Stimulated activated effector memory CD8-positive, alpha-beta T cell treated with anti-CD3 and anti-CD28 coated beads, Interleukin-12 subunit alpha, Interleukin-12 subunit beta, amount 100 ng/mL, for 72 hours (primary cell): Measurements from ENCODE around the gene ALDH2.
"Not testable (repeated sequence)": the region's sequence is repeated elsewhere in the genome, so short reads cannot be mapped to it uniquely, and the experiment has no call there.

Source experiments
- ATAC-seq: fragments of 150-1000 bp; cut with Tn5 transposase; 2 replicates; pipeline ENCODE4 v1.10.0; 2021
- DNase-seq, 2 donors: peaks; one replicate each; pipeline ENCODE4 v3.0.0; 2021 to 2022; ENCODE audit warnings: low spot score in 2 of 2
- H3K27ac Mint-ChIP-seq: one replicate; pipeline ENCODE4 v1.8.0; 2022; ENCODE audit warnings: mild to moderate bottlenecking, mixed read lengths
- H3K36me3 Mint-ChIP-seq: one replicate; pipeline ENCODE4 v1.8.0; 2022; ENCODE audit warnings: mild to moderate bottlenecking, mixed read lengths
- H3K4me1 Mint-ChIP-seq: one replicate; pipeline ENCODE4 v1.8.0; 2022; ENCODE audit warnings: mixed read lengths
- H3K4me3 Mint-ChIP-seq: one replicate; pipeline ENCODE4 v1.8.0; 2022; ENCODE audit warnings: mild to moderate bottlenecking, mixed read lengths
- H3K9me3 Mint-ChIP-seq: one replicate; pipeline ENCODE4 v1.8.0; 2022; ENCODE audit warnings: mixed read lengths

Gene ALDH2

GRCh38 chr12:111766608-111767361 is at the start of gene ALDH2:
Gene ALDH2, plus strand, starts transcription at chr12:111766933. Its CDS starts 50 bp downstream, at chr12:111766983.
- H3K36me3 Mint-ChIP-seq, result no peaks in the 10 kb centered on the region
- no peak within 1 kb of the TSS for H3K27ac Mint-ChIP-seq

GRCh38 chr12:111719316-111719715 is 47.4 kb upstream of the ALDH2 start:
- H3K27ac Mint-ChIP-seq, ATAC-seq, H3K4me3 Mint-ChIP-seq, H3K4me1 Mint-ChIP-seq, DNase-seq, H3K9me3 Mint-ChIP-seq: not testable (repeated sequence)
- H3K36me3 Mint-ChIP-seq, result peaks cover 77% of the 10 kb centered on the region

More at GRCh38 chr12:111766608-111767361, at the start of gene ALDH2:
- ATAC-seq, result peak; percentile 57
- Mint-ChIP-seq H3K4me1 (peaks cover 17% of the 10 kb centered on the region), H3K9me3 (no peaks in the 10 kb centered on the region), H3K4me3 (peak within 1 kb of the TSS; percentile 72)
- DNase-seq, result peak in 1 of 2 donors; percentile 58

- H3K9me3 Mint-ChIP-seq, result no peaks in the 10 kb centered on the region
- DNase-seq (no peak), ATAC-seq (no peak)
- peaks cover 83% of the 10 kb centered on the region for H3K36me3 Mint-ChIP-seq
- H3K4me3 Mint-ChIP-seq, result no peak overlapping the region
- no peaks in the 10 kb centered on the region for H3K4me1 Mint-ChIP-seq
- H3K27ac Mint-ChIP-seq, result no peak overlapping the region
Observed at GRCh38 chr12:111720457-111720856, 46.3 kb upstream of the ALDH2 start.

GRCh38 chr12:111723646-111724360 is 42.9 kb upstream of the ALDH2 start:
- not testable (repeated sequence) for H3K4me1 Mint-ChIP-seq, H3K9me3 Mint-ChIP-seq, DNase-seq, ATAC-seq, H3K4me3 Mint-ChIP-seq, H3K27ac Mint-ChIP-seq
- H3K36me3 Mint-ChIP-seq, result peaks cover 65% of the 10 kb centered on the region

GRCh38 chr12:111728795-111729194 is 37.9 kb upstream of the ALDH2 start:
- Mint-ChIP-seq H3K4me3 (no peak overlapping the region), H3K27ac (peak overlapping the region; percentile 10)

GRCh38 chr12:111730420-111730819 is 36.3 kb upstream of the ALDH2 start:
- no peak for DNase-seq
- H3K4me3 Mint-ChIP-seq, result no peak overlapping the region
- peaks cover 36% of the 10 kb centered on the region for H3K36me3 Mint-ChIP-seq
- H3K9me3 Mint-ChIP-seq, result no peaks in the 10 kb centered on the region
- H3K27ac Mint-ChIP-seq, result no peak overlapping the region
- no peak for ATAC-seq
- H3K4me1 Mint-ChIP-seq, result no peaks in the 10 kb centered on the region

More at GRCh38 chr12:111728795-111729194, 37.9 kb upstream of the ALDH2 start:
- H3K36me3 Mint-ChIP-seq, result peaks cover 39% of the 10 kb centered on the region
- DNase-seq (no peak), ATAC-seq (no peak)
- no peaks in the 10 kb centered on the region for H3K9me3 Mint-ChIP-seq
- no peaks in the 10 kb centered on the region for H3K4me1 Mint-ChIP-seq

- DNase-seq (no peak), ATAC-seq (no peak)
- peaks cover 56% of the 10 kb centered on the region for H3K36me3 Mint-ChIP-seq
- no peaks in the 10 kb centered on the region for H3K4me1 Mint-ChIP-seq
- H3K9me3 Mint-ChIP-seq, result no peaks in the 10 kb centered on the region
- H3K4me3 Mint-ChIP-seq, result no peak overlapping the region
- no peak overlapping the region for H3K27ac Mint-ChIP-seq
Observed at GRCh38 chr12:111732786-111733185, 33.9 kb upstream of the ALDH2 start.

- peaks cover 57% of the 10 kb centered on the region for H3K36me3 Mint-ChIP-seq
- no peak overlapping the region for H3K4me3 Mint-ChIP-seq
- DNase-seq, result no peak
- no peak overlapping the region for H3K27ac Mint-ChIP-seq
- H3K9me3 Mint-ChIP-seq, result no peaks in the 10 kb centered on the region
- no peaks in the 10 kb centered on the region for H3K4me1 Mint-ChIP-seq
- ATAC-seq, result no peak
Observed at GRCh38 chr12:111733340-111733915, 33.3 kb upstream of the ALDH2 start.

GRCh38 chr12:111739524-111739923 is 27.2 kb upstream of the ALDH2 start:
- not testable (repeated sequence) for H3K9me3 Mint-ChIP-seq, ATAC-seq, DNase-seq, H3K27ac Mint-ChIP-seq, H3K4me3 Mint-ChIP-seq, H3K4me1 Mint-ChIP-seq
- H3K36me3 Mint-ChIP-seq, result peaks cover 45% of the 10 kb centered on the region

- no peak overlapping the region for H3K4me3 Mint-ChIP-seq
- DNase-seq (no peak), ATAC-seq (no peak)
- H3K4me1 Mint-ChIP-seq, result no peaks in the 10 kb centered on the region
- no peak overlapping the region for H3K27ac Mint-ChIP-seq
- H3K36me3 Mint-ChIP-seq, result peaks cover 42% of the 10 kb centered on the region
- no peaks in the 10 kb centered on the region for H3K9me3 Mint-ChIP-seq
Observed at GRCh38 chr12:111741235-111741812, 25.4 kb upstream of the ALDH2 start.

GRCh38 chr12:111745211-111745610 is 21.5 kb upstream of the ALDH2 start:
- DNase-seq, result no peak

GRCh38 chr12:111747333-111747732 is 19.4 kb upstream of the ALDH2 start:
- Mint-ChIP-seq H3K36me3 (peaks cover 58% of the 10 kb centered on the region), H3K4me1 (no peaks in the 10 kb centered on the region), H3K4me3 (no peak overlapping the region), H3K27ac (peak overlapping the region; percentile 48), H3K9me3 (no peaks in the 10 kb centered on the region)
- DNase-seq, result no peak
- no peak for ATAC-seq

More at GRCh38 chr12:111745211-111745610, 21.5 kb upstream of the ALDH2 start:
- H3K9me3 Mint-ChIP-seq, result no peaks in the 10 kb centered on the region
- no peak for ATAC-seq
- no peaks in the 10 kb centered on the region for H3K4me1 Mint-ChIP-seq
- no peak overlapping the region for H3K27ac Mint-ChIP-seq
- peaks cover 51% of the 10 kb centered on the region for H3K36me3 Mint-ChIP-seq
- H3K4me3 Mint-ChIP-seq, result no peak overlapping the region

GRCh38 chr12:111748151-111748672 is 18.5 kb upstream of the ALDH2 start:
- peak overlapping the region; percentile 48 for H3K27ac Mint-ChIP-seq
- H3K36me3 Mint-ChIP-seq, result peaks cover 64% of the 10 kb centered on the region
- DNase-seq, result no peak
- no peak overlapping the region for H3K4me3 Mint-ChIP-seq
- no peaks in the 10 kb centered on the region for H3K4me1 Mint-ChIP-seq
- no peak for ATAC-seq
- H3K9me3 Mint-ChIP-seq, result no peaks in the 10 kb centered on the region

- Mint-ChIP-seq H3K27ac (no peak overlapping the region), H3K9me3 (no peaks in the 10 kb centered on the region), H3K4me1 (no peaks in the 10 kb centered on the region), H3K36me3 (peaks cover 68% of the 10 kb centered on the region), H3K4me3 (no peak overlapping the region)
- no peak for DNase-seq
- ATAC-seq, result no peak
Observed at GRCh38 chr12:111748867-111749266, 17.9 kb upstream of the ALDH2 start.

GRCh38 chr12:111749391-111749790 is 17.3 kb upstream of the ALDH2 start:
- Mint-ChIP-seq H3K4me3 (no peak overlapping the region), H3K27ac (no peak overlapping the region), H3K4me1 (no peaks in the 10 kb centered on the region), H3K36me3 (peaks cover 63% of the 10 kb centered on the region), H3K9me3 (no peaks in the 10 kb centered on the region)
- no peak for ATAC-seq
- DNase-seq, result no peak
